ENCODE measurements around the gene ID2.

ID2 gene, protein sequence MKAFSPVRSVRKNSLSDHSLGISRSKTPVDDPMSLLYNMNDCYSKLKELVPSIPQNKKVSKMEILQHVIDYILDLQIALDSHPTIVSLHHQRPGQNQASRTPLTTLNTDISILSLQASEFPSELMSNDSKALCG

DNA sequence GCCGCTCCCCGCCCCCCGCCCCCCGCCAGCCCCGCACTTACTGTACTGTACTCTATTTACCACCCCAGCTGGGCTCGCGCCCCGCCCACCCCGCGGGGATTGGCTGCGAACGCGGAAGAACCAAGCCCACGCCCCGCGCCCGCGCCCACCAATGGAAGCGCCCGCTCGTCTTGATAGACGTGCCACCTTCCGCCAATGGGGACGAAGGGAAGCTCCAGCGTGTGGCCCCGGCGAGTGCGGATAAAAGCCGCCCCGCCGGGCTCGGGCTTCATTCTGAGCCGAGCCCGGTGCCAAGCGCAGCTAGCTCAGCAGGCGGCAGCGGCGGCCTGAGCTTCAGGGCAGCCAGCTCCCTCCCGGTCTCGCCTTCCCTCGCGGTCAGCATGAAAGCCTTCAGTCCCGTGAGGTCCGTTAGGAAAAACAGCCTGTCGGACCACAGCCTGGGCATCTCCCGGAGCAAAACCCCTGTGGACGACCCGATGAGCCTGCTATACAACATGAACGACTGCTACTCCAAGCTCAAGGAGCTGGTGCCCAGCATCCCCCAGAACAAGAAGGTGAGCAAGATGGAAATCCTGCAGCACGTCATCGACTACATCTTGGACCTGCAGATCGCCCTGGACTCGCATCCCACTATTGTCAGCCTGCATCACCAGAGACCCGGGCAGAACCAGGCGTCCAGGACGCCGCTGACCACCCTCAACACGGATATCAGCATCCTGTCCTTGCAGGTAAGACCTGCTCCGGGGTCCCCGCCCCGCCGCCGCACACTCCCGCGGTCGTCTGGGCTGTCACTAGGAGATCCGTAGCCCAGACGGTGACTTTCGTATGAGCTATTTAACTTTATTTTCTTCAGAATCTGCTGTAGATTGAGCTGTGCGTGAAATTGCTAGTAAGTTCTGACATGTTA is at the start of gene ID2:
Gene ID2, plus strand, starts transcription at position 271 of the 907 bp plus-strand sequence. Its CDS starts 110 bp downstream, at position 381.
- DNase-seq, result peak; percentile 100

DNA sequence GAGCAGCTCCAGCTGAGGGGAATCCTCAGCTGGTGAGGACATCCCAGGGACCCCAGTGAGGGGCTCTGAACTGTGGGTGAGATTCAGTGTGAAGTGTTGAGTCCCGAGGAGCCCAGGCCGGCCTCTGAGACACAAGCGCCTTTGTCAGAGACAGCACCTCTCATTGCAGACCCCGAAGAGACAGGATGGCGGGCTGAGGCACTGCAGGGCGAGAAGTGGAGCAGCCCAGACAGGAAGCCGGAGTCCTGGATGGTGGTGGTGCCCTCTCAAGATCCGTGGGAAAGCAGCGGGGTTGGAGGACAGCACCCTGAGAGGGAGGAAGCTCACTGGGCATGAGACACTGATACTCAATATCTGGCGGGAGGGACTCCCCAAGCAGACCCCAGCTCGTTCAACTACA is 49.1 kb upstream of the ID2 start:
- DNase-seq, result no peak

DNA sequence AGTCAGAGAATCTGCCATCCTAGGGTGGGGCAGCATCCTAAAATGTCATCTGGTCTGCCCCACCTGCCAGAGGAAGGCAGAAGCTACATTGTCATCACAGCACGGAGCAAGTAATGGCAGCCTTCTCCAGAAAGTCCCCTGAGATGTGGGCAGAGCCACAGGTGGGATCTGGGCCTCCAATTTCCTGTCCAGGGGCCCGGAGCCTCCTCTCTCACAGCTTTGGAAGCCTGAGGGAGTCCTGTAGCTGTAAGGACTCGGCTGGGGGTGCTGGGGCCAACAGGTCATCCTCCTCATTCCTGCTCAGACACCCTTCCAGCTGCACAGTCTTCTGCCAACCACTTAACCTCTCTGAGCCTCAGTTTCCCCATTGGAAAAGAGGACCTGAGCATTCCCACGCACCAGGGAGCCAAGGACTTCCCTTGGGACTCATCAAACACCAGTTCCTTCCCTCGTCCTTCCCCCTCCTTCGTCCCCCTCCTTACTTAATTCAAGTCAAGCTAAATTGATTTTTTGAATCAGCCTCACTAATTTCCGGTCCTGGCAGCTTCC is 48.6 kb upstream of the ID2 start:
- DNase-seq, result no peak

DNA sequence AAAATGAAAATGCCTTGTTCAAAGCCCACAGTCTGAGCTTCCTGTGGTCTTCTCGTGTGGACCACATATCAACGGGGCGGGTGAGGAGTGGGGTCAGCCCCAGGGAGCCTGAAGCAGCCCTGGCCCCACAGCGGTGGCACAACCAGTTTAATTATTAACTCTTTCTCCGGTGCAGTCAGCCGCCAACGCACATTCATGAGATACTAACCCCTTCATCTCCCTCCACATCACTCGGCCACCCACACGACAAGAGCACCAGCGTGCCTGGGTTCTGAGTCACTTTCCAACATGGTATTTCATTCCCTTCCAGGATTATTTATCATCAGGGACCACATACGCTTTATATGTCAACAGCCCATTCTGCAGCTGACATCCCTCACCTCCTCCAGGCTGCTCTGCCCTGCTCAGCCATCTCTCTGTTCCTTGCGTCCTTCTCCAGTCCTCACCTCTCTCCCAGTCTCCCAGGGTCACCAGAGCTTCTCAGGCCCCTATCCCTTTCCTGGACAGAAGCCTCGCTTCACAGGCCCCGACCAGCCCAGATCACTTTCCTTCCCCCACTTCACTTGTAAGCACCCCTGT is 48.0 kb upstream of the ID2 start:
- DNase-seq, result no peak

DNA sequence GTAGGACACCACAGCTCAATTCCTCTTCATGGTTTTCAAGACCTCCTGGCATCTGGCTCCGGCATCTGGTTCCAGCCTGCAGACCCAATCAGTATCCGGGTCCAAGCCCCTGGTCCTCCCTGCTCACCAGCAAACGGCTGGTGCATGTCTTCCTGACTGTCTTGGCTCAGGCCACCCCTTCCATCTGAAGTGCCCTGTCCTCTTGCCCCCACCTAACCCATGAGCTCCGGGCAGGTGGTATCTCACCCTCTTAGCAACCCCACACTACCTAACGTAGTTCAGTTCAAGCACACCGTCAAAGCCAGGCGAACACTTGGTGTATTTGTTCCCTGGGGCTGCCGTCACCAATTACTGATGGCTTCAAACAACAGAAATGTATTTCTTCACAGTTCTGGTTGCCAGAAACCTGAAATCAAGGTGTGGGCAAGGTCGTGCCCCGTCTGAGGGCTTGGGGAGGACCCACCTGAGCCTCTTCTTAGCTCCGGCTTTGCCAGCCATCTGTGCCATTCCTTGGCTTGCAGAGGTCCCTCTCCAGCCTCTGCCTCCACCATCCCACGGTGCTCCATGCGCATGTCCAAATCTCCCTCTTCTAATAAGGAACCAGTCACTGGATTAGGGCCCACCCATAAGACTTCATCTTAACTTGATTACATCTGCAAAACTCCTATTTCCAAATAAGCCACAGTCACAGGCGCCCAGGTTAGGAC is 47.2 kb upstream of the ID2 start:
- DNase-seq, result no peak

DNA sequence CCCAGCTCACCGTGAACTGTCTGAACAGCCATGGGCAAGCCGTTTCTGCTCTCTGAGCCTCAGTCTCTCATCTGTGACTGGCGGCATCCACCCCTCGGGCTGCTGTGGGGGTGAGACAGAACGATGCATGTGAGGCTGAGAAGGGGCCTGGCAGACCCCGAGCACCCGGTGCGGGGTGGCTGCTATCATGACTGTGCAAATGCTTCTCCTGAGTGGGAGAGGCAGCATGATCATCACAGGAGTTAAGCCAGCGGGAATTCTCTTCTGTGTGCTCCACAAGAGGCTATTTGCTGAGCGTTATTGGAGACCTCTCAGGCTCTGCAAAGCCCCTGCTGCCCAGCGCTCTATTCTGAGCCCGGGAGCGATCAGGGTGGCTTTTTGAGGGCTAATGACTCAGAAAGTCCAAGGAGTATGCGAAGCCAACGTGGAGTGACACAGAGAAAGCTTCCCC is 45.8 kb upstream of the ID2 start:
- no peak for DNase-seq

DNA sequence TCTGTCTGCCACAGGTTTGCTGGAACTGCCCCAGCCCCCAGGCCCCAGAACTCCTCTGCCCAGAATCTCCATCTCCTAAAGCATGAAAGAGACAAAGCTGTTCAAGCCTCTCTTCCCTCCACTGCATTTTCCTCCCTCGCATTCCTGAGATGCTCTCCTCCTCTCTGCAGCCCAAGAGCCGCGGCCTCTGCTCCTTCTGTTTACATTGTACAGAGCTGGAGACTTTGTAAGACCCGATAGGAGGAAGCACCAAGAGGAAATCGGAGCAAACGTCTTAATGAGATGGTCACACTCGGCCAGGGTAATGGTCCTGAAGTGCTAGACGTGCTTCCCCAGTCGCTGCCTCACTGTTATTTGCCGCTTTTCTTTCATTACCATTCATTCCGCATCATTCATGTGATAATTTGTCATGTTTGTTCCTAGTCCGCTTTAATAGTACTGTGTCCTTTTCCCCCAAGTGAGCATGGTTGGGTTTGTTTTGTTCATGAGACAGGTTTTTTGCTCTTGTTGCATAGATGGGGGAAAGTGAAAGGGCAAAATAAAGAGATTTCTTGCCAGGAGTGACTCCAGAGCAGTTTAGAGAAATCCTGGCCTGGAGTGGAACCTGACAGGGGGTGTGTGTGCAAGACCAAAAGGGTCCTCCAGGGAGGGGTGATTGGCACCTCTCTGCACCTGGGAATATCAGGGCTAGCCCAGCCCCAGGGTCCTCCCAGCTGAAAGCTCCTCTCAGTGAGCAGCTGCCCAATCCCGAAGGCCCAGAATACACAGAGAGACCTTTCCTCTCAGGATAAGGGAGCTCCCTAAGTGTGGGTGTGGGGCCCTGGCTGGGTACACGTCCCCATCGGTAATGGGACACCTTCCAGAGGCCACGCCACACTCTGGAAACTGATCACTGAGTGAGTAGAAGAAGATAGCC is 44.9 kb upstream of the ID2 start:
- DNase-seq, result no peak

DNA sequence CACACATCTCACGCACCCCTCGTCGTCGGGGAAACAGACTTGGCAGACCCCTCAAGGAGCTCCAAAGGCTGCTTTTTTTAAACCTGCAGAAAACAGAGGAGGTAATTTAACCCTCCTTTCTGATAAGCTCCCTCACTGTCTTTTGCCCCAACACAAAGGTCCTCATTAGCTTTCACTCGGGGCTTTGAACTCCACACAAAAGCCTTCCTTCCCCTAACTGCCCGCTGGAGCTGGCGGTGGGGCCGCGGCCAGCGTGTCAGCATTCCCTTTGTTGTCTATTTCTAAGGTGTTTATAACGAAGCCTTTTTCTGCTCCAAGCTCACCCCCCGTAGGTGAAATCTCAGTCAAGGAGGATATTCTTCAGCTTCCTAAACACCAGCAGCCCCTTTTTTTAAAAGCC is 43.5 kb upstream of the ID2 start:
- DNase-seq, result no peak

DNA sequence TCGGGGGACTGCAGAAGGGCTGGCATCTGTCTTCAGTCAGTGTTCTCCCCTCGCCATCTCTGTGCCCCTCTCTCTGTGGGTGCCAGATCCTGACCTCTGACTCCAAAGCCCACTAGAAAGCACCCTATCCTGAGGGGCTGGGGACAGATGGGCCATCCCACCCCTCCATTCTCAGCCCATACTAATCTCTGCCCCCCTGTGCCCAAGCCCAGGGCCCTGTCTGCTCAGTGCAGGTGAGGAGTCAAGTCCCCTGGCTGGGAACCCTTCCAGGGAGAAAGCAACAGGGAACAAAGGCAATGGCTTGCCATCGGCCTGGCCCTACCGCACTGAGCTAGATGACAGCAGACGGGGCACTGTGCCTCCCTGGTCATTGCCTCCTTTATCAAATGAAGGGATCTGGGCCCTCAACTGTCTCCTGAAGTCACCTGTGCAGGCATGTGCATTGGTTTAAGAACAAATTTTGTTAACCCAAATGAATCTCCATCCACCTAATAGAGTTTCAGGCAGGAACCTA is 42.7 kb upstream of the ID2 start:
- no peak for DNase-seq

DNA sequence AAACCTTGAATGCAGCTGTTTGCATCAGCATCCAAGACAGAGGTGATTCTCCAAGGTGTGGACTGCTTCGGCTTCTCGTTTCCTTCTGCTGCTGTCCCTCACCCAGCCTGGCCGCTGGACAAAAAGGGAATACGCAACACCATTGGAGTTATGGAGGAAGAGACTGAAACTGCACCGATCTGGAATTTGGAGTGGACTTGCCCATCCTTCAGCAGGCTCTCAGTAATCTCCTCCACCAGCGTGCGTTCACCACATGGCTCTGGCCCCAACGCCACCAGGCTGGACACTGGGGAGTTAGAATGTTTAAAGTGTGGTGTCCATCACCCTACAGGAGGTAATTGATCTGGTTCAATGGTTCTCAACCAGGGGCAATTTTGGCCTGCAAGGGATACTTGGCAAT is 41.4 kb upstream of the ID2 start:
- DNase-seq, result no peak

DNA sequence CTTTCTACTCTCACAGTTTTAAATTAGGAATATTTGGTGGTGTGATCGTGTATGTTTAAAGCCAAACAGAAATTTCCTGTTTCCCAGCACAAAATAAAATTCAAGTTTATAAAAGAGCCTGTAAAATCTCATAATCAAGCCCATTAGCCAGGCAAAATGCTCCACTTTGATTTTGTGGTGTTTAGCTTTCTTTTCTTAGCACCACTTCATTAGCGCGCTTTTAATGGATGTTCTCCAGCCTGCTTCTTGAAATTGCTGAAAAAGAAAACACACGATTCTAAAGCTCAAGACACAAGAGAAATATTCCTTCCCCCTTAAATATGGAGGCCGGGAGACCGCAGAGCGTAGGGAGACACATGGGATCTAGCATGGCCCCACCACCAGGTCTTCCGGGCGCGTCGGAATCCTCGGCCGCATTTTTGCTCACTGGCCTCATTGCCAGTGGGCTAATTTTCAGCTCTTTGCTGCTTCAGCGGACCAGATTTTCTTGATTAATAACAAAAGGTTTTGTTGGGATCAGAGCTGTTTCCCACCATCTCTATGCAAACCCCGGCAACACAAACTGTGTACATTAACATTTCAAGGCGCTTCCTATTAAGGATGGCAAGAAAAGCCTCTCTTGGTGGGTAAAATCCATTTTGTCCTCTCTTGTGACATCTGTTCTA is 40.4 kb upstream of the ID2 start:
- DNase-seq, result no peak

DNA sequence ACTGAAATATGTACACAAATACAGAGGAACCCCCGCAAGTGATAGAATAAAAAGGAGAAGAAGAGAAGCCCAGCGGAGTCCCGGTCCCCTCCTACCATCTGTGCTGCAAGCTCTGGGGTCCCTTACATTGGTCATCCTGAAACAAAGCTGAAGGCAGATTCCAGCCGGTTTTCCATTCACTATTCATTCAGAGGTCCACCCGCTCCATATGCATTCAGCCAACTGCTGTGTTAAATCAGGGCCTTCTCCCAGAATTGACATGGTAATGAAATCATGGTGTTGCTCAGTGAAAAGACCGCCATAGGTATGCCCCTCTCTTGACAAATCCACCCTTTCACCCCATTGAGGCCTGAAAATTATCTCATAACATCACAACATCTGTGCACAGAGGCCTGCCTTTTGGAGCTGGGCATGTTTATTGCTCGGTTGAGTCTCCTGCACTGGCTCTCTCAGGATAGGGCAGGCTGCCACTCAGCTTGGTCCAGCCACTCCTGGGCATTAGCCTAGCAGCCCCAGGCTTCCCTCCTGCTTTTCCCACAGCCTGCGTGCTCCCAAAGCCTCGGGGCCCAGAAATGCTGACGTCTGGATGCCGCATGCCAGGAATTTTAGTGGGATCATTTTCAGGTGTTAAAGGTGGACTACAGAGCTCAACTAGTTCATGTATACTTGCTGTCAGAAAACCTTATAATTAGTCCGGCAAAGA is 39.3 kb upstream of the ID2 start:
- no peak for DNase-seq

DNA sequence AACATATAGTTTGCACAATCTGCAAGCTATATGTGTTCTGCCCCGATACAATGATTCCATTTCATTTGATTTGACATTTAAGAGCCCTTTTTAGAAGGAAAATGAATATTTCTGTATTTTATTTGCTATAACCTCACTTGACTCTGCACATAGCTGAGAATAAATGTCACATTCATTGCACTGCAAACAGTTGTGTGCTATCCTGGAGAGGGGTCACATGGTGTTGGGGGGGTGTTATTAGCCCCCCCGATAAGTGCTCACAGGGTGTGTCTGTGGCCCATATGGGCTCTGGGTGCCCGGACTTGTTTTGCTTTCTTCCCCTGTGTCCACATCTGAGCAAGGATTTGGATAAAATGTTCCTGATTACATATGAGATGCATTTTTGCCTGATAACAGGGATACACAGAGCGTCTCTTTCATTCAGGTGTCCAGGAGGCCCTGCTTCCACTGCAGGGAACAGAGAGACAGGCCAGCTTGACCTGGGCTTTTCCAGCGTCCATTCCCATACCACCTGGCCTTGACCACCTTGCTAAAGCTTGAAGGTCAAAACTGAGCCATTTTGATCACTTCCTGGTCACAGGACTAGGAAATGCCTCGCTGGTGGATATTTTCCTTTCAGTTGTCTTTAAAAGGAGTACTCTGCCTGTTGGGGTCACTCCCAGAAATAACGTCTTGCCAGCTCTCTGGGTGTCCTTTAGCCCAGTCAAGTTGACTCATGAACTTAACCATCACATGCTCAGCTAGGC is 38.4 kb upstream of the ID2 start:
- no peak for DNase-seq

DNA sequence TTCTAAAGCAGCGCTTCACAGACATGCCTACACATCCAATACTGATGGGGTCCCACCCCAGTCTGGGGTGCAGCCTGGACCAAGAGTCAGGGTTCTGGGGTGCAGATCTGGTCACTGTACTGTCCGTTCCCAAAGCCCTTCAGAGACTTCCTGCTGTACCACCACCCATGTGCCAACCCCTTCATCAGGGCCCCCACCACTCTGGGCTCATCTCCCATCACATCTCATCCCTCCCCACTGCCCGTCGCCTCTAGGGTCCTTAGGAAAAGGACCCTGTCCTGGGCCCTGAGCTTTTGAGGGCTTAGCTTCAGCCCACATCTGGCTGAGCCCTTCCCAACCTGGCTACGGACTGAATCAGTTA is 37.9 kb upstream of the ID2 start:
- no peak for DNase-seq

DNA sequence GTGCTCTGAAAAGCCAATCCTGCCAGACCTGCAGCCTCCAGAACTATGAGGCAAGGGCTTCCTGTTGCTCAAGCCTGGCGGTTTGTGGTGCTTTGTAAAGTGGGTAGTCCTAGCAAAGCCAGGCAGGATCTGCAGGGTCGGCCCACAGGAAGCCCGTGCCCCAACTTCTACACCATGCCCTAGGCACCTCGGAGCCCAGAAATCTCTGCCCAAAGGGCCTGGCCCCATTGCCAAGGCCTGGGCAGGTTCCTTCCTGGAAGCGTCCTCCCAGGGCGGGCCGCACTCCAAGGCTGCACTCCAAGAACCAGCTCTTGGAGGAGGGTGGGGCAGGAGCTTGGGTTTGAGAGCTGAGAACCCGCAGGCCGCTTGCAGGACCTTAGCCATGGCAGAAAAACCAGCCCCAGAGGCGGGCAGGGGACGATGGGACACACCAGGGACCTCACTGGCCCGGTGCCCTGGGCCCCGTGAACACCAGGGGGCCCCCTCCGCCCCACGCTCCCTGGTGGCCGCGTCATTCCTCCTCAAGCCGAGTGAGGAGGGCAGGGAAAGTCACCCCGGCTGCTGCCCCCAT is 37.2 kb upstream of the ID2 start:
- DNase-seq, result no peak

DNA sequence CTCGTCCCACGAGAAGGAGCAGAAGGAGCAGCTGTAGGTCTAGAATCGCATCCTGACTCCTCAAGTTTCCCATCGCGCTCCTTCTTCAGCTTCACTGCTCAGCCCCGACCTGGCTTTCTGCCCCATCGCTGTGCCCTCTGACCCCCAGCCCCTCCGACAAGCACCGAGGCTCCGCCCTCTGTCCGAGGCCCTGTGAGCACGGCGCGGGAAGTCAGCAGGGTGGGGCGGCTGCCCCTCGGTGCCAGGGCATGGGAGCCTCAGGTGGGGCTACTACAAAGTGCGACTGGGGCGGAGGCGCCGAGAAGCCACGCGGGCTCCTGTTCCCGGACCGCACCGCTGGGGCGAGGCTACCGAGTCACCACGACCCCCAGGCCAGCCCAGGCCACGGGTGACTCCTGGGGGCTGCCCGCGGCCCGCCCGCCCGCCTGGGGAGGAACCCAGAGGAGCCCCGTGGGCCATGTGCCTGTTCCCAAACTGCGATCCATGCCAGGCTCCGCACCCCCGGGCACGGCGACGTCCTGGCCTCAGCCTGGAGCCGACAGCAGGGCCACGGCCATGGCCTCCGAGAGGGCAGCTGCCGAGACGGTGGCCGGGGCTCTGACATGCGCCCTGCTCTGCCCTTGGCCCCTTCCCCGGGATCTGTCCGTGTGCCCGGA is 36.6 kb upstream of the ID2 start:
- DNase-seq, result no peak

DNA sequence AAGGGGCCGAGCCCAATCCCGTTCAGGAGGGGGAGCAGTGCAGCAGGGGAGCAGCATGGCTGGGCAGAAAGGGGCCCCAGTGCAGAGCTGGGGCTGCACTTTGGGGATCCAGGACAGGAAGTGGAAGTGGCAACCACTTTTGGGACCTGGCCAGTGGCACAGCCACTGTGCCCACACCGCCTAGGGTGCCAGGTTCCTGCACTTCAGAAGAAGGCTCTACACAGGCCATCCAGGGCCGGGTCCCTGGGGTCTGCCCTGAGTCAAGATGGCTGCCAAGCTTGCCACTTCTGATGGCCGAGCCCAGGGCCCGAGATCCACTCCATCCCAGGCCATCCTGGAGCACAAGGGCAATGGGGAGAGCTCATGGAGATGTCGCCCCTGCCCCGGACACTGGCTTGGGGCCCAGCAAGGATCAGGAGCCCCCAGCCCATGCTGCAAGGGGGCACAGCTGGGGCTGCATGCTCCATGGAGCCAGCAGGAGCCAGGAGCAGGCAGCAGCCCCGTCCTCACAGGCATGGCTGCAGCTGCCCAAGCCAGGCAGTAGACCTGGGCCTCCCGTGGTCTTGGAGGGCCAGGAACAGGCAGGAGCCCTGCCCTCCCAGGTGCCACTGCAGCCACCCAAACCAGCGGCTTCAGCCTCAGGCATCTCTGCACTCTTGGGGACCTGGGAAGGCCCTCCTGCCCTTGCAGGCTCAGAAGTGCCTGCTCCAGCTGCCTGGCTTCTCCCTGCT is 35.0 kb upstream of the ID2 start:
- DNase-seq, result no peak

DNA sequence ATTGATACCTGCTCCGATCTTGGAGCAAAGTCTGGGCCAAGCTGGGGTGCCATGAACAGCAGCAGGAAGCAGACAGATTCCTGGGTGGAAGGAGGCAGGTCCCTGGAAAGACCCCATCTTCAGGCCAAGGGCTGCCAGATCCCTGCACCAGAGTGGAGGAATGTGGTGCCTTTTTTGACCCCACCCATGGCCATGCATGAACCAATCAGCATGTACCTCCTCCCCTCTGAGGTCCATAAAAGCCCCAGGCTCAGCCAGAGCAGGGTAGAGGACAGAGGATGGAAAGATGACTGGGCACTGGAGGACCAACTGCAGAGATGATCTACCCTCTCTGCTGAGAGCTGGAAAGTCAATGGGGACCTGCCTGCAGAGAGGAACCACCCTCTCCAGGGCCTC is 34.4 kb upstream of the ID2 start:
- no peak for DNase-seq
